HG02973 (cell line): ENCODE results near the gene B3GAT1.

Experiments
- ATAC-seq: cut with Tn5 transposase; IDR thresholded peaks from one replicate; pipeline ENCODE4 v1.9.1; 2021; ENCODE audit warnings: moderate library complexity; ENCODE audit not compliant: unreplicated experiment

The B3GAT1 gene

DNA sequence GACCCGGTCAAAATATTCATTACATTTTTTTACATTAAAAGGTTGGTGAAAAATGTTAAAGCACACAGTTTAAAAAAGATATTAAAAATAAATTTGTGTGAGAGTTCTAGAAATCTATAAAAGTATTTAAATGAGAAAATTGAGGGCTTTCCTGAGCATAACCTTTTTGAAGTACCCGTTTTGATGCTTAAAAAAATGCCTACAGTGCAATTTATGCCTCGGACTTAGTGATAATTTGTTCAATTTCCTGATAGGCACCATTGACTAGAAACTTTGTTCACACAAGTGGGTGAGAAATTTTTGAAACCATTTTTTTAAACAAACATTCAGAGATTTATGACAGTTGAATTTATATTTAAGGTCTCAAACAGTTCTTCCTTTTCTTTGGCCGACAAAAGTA, 29.7 kb upstream of the B3GAT1 start:
- ATAC-seq: no peak

DNA sequence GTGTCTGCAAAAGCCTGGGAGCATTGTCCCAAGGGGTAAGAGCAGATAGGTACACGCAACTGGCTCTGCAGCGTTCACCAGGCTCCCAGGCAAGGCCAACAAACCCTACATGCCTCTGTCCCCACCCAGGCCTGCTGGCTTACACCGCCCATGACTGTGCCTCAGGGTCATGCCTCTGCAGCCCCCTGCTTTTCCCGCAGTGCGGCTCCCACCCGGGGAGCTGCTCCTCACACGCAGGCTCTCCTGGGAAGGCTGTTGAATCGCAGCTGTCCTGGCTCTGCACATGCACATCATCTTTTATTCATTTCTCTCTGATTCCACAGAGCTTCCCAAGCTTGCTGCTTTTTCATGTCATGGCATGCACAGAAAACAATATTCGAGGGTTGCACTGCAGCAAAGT, 29.2 kb upstream of the B3GAT1 start:
- no peak for ATAC-seq

DNA sequence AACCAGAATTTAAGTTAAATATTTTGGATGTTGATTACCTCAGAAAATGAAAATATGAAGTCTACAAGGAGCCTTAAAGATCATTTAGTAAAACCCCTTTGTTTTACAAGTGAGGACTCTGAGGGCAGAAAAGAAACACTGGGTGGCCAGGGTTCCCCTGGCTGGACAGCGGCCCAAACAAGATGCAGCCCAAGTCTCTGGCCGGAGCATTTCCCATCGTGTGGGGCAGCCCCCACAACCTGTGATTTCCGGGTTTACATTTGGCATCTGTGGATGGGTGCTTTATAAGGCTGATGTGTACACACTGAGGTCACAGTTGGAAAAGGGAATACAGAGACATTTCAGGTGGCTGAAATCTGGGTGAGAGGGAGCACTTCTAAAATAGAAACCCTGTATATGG, 28.8 kb upstream of the B3GAT1 start:
- no peak for ATAC-seq

DNA sequence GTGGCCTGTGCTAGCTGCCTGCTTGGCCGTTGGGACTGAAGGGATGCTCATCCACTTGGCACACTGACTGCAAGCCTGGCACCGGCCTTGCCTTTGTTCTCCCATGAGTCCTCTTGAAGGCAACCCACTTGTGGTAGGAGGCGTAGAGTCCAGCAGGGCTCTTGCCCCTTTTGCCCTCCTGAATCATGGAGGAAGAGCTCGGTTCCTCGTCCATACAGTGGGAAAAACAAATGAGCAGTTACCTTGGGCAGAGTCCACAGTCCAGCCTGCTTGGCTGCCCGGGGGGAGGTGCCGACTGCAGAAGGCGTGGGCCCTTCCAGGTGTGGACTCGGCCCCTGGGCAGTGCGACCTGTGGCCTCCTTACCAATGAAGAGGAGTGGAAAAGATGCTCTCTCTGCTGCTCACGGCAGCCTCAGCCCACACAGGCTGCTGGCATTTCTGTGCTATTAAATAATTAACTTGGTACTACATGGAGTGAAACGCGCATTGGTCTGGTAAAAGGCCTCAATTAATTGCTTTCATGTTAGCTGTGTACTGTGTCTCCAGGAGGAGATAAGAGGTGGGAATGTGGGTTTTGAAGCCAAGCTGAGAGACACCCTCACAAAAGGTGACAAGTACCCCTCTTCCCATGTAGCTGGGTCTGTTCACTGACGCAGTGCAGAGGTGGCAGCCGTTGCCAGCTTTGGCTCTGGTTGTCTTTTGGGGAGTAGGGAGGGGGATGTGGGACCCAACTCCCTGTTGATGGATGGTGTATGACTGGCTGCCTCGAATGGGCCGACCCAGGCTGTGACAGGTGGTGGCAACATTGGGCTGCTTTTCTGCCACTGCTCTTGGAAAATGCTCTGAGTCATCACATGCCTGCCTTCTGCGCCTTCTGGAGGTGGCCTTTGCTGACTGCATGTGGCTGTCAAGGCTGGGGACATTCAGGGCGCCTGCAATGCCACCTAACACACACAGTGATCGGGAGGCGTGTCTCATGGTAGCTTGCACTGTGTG, 26.8 kb upstream of the B3GAT1 start:
- ATAC-seq: no peak

DNA sequence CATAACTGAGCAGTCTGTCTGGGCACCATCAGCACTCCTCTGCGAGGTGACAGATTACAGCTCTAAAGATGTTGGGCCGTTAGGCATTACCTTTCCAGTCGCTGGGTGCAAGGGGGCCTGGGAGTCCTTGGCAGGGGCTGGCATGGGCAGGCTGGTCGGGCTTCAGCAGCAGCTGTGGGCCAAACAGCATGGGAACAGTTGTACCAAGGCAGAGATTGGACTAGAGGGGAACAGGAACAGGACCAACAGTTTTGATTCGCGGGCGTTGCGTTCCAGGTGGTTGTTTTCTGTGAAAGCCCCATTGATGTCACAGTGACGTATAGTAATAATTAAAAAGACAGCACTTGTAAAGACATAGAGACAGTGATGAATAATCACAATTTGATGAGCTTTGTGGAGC, 25.8 kb upstream of the B3GAT1 start:
- ATAC-seq: no peak

- no peak for ATAC-seq
Observed at GRCh38 chr11:134436781-134437180, 24.7 kb upstream of the B3GAT1 start.

GRCh38 chr11:134433806-134434205, 21.8 kb upstream of the B3GAT1 start:
- no peak for ATAC-seq

- ATAC-seq: no peak
Observed at GRCh38 chr11:134433251-134433650, 21.2 kb upstream of the B3GAT1 start.

- ATAC-seq: no peak
Observed at GRCh38 chr11:134432776-134433175, 20.7 kb upstream of the B3GAT1 start.

GRCh38 chr11:134429106-134429505, 17.1 kb upstream of the B3GAT1 start:
- ATAC-seq: no peak

GRCh38 chr11:134425816-134426536, 13.9 kb upstream of the B3GAT1 start:
- ATAC-seq: no peak

- no peak for ATAC-seq
Observed at GRCh38 chr11:134425413-134425812, 13.4 kb upstream of the B3GAT1 start.

- no peak for ATAC-seq
Observed at GRCh38 chr11:134423106-134423505, 11.1 kb upstream of the B3GAT1 start.

DNA sequence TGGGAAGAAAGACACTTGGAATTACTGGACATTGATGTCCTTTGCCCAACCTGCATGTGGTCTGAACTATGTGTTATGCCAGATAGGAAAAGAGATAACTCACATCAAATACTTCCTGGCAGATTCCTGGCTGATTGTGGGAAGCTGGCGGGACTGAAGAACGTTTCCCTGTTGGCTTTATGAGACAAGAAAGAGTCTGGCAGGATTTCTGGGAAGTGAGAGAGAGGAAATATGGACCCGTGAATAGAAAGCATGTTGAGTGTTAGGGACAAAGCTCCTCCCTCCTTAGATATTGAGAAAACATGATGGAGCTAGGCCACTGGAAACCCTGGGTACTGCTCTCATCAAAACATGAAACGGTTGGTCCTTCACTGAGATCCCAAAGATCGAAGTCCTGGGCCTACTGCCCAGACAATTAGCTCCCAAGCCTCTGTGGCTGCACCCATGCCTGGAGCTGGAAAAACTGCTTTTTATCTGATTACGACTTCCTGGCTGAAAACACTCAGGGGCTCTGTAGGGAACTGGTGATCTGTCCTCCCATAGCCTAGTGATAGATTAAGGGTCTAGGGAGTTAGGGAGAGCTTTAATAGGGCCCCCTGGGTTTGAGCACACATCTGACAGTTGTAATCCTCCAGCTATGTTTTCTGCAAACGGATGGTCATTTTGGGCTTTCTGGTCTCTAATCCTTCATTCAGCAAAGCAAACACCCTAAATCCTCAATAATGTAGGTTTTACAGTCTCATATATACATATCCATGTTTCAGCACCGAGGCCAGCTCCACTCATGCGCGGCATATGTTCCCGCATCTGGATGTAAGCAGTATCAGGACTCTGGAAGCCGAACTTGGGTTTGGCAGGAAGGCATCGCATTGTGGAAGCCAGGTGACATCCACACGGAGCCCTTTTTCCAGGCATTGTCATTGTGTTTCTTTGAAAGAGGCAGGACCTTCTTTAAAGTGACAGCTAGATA, 6.1 kb upstream of the B3GAT1 start:
- no peak for ATAC-seq

GRCh38 chr11:134416726-134417125, 4.7 kb upstream of the B3GAT1 start:
- no peak for ATAC-seq

DNA sequence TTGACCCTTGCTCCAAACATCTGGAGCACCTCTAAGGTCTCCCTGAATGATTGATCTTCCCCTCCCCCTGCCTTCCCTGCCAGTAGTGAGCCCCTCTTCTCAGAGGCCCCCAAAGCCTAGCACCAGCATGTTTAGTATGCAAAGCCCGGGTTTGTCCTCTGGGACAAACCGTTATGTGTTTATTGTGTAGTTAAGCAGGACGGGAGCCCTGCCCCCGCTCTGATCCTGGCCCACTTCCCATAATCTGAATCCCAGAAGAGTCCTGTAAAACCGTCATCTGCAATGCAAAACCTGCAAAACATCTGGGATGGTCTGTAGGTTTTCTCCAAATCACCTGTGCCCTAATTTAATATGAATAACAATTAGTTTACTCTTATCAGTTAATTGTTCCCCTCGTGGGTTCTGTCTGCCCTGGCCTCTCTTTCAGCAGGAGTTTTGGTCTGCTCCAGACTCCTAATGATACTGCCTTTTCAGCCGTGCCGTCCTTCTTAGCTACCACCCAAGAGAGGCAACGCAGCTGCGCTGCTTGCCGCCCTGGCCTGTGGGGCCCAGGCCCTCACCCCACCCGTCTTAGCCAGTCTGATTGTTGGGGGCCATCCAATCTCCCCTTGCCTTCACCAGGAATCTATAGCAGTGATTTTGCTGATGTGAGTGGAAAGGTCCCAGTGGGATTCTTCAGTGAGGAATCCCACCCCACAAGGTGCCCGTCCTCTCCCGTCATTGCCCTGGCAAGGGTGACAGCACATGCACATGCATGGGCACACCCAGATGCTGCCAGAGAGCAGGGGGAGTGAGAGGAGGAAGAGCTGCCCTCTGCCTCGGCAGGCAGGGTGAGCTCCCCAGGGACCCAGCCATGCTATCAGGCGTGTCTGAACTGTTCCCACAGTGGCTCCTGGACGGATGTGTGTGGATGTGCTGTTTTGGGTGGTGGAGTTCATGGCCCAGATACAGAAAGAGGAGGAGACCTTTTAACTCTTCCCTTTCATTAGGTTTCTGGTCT, 3.0 kb upstream of the B3GAT1 start:
- no peak for ATAC-seq

- ATAC-seq: no peak
Observed at GRCh38 chr11:134413826-134414731, 2.0 kb upstream of the B3GAT1 start.

GRCh38 chr11:134413043-134413825, 1.2 kb upstream of the B3GAT1 start:
- no peak for ATAC-seq
